ENCODE measurements around the gene GMDS.
A peak's percentile ranks its signal among the peaks of the same experiment; 100 is the strongest.

GMDS gene

DNA sequence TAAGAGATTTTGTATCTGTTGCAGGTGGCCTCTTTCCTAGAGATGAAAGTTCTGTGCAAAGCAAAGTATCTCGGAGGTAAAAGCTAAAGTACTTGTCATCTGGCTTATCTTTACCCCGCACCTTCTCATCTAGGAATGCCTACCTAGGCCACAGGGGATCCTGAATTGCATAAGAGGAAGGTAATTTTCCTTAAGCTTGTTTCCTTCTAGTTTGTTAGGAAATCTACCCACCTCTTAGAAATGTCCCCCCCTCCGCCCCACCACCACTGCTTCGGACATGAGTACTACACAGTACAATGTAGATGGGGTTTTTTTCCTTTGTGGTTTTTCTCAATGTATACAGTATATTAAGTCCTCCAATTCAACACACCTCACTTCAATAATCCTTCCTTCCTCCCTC, 614.2 kb downstream of the GMDS start:
- DNase-seq, result no peak

DNA sequence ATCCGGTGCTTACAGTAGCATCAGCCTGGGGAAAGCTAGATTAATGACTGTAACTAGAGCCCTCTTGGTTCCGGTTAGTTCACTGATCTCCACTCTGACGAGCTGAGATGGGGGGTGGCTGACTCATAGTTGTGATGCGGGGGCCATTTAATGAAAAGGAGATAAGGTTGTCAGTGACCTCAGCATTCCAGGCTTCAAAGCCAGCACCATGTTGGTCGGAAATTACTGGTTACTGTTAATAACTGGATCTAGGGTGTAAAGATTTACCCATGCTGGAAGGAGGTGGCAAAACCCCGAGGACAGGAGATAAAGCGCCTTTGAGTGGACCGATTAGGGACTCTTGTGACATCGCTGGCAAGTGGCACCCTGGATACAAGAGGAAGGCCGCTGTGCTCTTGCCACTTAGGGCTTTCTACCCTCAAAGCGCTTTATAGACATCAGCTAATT, 614.6 kb downstream of the GMDS start:
- no peak for DNase-seq

DNA sequence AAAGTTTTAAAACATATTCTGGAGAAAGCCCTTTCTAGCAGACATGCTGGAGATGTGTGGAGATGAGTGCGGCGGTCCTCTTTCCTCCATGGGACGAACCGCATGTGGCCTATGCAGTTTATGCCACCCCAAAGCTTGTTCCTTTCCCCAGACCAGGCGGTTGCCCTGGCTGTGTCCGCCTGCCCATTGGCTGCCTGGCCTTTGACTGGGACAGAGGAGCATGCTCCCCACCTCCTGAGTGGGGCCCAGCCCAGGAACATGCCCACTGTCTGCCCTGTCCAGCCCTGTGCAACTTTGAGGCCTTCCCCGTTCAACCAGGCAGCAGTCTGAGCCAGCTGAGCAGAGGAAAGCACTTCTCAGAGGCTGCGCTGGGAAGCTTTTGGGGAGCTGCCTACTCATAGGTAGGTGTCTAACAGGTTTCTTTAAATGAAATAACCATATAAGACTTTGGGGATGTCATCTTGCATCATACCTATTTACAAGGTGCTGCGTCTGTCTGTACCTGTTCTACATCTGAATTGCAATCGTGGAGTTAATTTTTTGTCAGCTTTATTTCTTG, 615.1 kb downstream of the GMDS start:
- no peak for DNase-seq

GRCh38 chr6:1629316-1629715, 616.1 kb downstream of the GMDS start:
- no peak for DNase-seq

DNA sequence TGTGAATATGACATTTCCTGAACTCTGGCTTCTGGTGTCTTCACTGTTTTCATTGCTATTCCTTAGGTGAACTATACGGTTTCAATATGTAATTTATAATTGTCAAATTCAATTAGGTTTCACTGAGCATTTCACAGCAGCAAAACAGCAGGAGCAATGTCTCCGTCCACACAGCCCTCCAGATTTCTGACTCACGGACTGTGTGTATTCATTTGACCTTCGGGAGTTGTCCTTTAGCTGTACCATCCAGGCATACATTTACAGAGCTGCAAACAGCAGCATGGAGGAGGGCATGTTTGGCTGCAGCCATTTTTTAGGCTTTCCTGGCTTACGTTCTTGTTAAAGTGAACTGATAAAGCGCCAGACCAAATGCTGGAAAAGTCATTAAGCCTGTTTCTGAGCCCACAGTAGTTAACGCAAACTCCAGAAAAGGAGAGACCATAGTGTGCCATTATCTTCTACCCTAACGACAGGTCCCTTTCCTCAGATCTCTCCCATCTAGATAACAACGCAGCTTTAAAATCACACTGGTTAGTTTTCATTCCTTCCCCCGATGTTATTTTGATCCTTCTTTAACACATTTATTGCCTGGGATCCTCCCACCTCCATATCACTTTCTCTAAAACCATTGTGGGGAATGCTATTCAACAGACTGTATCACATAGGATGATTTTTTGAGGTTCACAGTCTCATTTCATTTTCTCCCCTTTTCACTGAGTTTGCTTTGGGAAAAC, 617.4 kb downstream of the GMDS start:
- no peak for DNase-seq

- DNase-seq, result no peak
Measured at GRCh38 chr6:1626481-1626880, 618.9 kb downstream of the GMDS start.

- DNase-seq, result no peak
Measured at GRCh38 chr6:1625794-1626435, 619.5 kb downstream of the GMDS start.

DNA sequence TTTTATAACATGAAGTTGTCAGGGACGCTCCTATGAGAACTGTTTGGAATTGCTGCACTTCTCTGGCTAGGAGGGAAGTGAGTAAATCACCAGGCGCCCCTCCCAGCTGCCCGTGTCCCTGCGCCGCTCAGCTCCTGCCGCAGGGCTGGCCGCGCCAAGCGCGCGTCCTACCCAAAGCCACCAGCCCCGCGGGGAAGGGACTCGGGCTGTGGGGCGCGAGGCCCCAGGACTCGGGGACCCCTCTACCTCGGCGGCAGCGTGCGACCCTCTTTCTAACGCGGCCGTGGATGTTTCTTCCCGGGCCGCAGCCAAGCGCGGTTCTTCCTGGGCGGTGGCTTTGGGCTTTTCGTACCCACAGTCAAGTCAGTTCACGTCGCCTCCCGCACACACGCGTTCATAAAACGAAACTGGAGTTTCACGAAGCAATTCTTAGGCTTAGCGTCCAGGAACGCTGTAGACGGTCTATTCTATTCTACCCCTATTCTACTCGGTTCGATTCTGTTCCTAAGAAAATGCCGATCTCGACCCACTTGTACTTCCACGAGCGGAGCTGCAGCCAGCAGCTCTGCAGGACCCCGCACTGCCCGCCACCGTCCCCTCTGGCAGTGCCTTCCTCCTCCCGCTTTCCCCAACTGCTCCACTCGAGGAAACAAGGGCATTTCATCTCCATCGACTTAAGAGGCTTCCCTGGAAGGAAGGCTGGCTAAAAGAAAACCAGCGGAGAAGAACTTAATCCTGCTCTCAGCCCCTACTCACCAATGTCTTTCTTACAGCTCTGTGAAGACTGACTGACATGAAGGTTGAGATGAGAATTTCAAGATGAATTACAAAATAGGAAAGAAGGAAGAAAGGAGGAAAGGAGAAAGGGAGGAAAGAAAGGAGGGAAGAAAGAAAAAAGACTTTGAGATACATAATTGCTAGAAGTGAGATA, 620.3 kb downstream of the GMDS start:
- peak; percentile 17 for DNase-seq

- DNase-seq, result no peak
Measured at GRCh38 chr6:1624058-1624850, 621.2 kb downstream of the GMDS start.

DNA sequence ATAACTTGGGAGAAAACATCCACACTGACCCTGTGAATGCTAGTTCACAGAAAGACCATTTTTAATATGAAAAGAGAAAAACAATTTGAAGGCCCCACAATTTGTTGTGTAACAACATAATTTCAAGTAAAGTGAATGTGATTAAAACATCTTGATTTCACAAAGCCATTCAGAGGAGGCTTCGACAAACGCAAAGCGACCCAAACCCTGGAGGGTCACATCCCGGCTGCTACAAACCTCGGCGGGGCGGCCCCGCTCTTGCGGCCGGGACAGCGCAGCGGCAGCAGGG, 621.7 kb downstream of the GMDS start:
- no peak for DNase-seq

- no peak for DNase-seq
Measured at GRCh38 chr6:1622851-1623768, 622.3 kb downstream of the GMDS start.

GRCh38 chr6:1622220-1622850, 623.1 kb downstream of the GMDS start:
- no peak for DNase-seq

GRCh38 chr6:1621070-1621701, 624.2 kb downstream of the GMDS start:
- DNase-seq, result no peak

DNA sequence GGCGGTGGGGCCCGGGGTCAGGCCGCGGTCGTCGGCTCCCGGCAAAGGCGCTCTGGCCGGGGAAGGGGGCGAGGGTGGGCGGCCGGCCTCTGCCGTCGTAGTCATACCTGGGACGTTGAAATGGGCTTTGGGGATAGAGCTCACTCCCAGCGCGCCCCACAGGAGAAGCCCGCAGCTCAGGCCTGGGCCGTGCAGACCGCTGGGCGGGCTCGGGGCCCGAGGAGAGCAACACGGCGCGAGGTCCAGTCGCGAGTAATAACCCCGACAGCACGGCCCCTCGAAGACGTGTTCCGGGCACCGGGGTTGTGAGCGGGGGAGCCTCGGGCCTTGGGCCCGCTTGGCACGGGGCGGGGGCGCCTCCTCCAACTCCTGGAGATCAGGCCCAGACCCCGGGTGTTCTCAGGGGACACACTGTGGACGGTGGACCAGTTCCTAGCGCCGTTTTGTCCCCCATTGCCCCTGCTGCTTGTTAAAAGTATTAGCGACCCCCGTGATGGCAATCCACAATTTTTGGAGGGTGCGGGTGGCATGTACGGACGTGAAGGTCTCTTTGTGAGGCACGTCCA, 624.8 kb downstream of the GMDS start:
- no peak for DNase-seq

- DNase-seq, result no peak
Measured at GRCh38 chr6:1619673-1620503, 625.5 kb downstream of the GMDS start.

- DNase-seq, result no peak
Measured at GRCh38 chr6:1619098-1619672, 626.2 kb downstream of the GMDS start.

DNA sequence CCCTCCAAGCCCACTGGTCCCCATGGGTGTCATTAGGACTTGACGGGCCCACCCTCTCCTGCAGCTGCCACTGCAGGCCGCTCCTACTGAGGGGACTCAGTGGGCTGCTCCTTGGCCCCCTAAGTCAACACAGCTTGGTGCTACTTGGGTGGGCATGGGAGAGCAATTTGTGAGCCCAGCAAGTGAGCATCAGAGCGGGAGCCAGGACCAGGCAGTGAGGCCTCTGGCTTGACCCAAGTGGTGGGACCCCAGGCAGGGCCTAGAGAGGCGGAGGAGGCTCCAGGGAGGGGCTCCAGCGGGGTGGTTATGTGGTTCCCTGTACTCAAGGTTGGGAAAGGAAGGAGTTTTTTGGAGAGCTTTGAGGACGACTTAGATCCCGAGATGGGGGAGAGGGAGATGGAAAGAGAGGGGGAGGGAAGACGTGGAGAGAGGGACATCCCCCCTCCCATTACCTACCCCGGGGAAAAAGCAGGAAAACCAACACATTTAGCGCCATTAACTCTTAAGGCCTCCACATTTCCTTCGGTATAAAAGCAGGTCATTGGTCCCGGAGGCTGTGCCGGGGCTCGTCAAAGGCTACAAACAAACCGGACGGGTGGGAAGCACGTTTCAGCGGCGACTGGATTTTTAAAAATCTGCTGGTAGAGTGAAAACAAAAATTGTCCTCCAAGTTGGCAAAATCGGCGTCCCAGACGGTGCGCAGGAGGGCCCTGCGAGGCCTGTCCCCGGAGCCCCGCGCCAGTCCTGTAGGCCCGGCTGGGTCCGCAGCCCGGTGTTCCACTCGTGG, 626.9 kb downstream of the GMDS start:
- no peak for DNase-seq
